Measurements from ENCODE around the gene CYTH1. TPM values are rescaled to one million over a fixed set of nuclear protein-coding genes. Genes with fewer than 3 reads are reported as not detected.

The CYTH1 gene
- polyA plus RNA-seq, 1 of the 3 experiments (the other 2 are of a cell fraction): 23.8 TPM

DNA sequence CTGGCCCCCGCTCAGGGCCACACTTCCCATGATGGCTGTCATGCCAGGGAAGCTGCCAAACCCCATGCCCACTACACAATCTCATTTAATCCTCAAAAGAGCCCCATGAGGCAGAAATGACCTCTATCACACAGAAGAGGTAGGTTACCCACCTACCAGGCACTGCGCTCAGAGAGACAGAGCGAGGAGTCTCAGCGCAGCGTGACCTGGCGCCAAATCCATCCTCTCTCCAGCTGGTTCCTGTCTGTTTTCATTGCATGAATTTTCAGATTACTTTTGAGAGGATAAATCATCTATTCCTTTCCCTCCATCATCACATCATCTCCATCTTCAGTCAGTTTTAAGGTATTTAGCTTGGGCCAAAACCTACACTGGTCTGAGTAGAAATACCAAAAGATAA, 103.4 kb downstream of the CYTH1 start:
- Histone ChIP-seq H4K20me1 (ENCODE audit: insufficient read depth) (no peaks in the 10 kb centered on the region), H3F3A (replicated peaks; ENCODE audit: insufficient read depth) (peaks cover 15% of the 10 kb centered on the region), H3K36me3 (replicated peaks in 1 of 2; ENCODE audit: control insufficient read depth in 1 of 2, insufficient read depth in 2 of 2, low read length in 1 of 2) (peaks cover 23 to 74% of the 10 kb centered on the region in 2 experiments), H3K4me1 (ENCODE audit: control insufficient read depth in 1 of 2, insufficient read depth in 2 of 2, low read depth in 1 of 2, low read length in 1 of 2) (peaks cover 7 to 10% of the 10 kb centered on the region in 2 experiments; a peak in 3 of 4 replicates), H3K9ac (no peak overlapping the region), H3K4me2 (no peak overlapping the region), H3K9me2 (no peaks in the 10 kb centered on the region), H3K4me3 (ENCODE audit: low read depth in 2 of 2, low read length in 1 of 2) (no peak overlapping the region), H3K27ac (ENCODE audit: low read depth in 2 of 2, low read length in 1 of 2) (no peak overlapping the region), H3K27me3 (ENCODE audit: insufficient read depth) (no peaks in the 10 kb centered on the region), H3K79me2 (ENCODE audit: insufficient read depth) (no peaks in the 10 kb centered on the region; the same call in 1 of the 2 replicates), H2AFZ (ENCODE audit: low read depth) (no peak overlapping the region), H3K9me3 (no peaks in the 10 kb centered on the region)
- ChIA-PET POLR2A (no interaction called here), CTCF (interaction anchor here (0.6 to 2.9 kb wide), 5 partner anchors 10 to 183 kb away, joined by 3 to 13 read pairs (median 3); no protein-coding TSS in a partner anchor)
- no peak for TF ChIP-seq ELF1 (IDR thresholded peaks at IDR 0.05)
- no peak for TF ChIP-seq GATA2 (CRISPR knock-in tag; IDR thresholded peaks at IDR 0.05)
- TF ChIP-seq MEF2A (IDR thresholded peaks at IDR 0.05; ENCODE audit: borderline replicate concordance, low read depth): no peak
- TF ChIP-seq JUND (IDR thresholded peaks at IDR 0.05): no peak
- TF ChIP-seq, protein P1, sequence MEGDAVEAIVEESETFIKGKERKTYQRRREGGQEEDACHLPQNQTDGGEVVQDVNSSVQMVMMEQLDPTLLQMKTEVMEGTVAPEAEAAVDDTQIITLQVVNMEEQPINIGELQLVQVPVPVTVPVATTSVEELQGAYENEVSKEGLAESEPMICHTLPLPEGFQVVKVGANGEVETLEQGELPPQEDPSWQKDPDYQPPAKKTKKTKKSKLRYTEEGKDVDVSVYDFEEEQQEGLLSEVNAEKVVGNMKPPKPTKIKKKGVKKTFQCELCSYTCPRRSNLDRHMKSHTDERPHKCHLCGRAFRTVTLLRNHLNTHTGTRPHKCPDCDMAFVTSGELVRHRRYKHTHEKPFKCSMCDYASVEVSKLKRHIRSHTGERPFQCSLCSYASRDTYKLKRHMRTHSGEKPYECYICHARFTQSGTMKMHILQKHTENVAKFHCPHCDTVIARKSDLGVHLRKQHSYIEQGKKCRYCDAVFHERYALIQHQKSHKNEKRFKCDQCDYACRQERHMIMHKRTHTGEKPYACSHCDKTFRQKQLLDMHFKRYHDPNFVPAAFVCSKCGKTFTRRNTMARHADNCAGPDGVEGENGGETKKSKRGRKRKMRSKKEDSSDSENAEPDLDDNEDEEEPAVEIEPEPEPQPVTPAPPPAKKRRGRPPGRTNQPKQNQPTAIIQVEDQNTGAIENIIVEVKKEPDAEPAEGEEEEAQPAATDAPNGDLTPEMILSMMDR (IDR thresholded peaks at IDR 0.05): no peak
- TF ChIP-seq TAF1 (IDR thresholded peaks at IDR 0.05; ENCODE audit: borderline replicate concordance, low read depth, low read length): no peak
- no peak for TF ChIP-seq FOXJ3 (CRISPR knock-in tag; IDR thresholded peaks at IDR 0.05)
- no peak for TF ChIP-seq SMC3 (IDR thresholded peaks at IDR 0.05; ENCODE audit: low read depth, low read length)
- TF ChIP-seq YY1 (IDR thresholded peaks at IDR 0.05; ENCODE audit: low read depth): no peak
- TF ChIP-seq SIN3A (IDR thresholded peaks at IDR 0.05; ENCODE audit: borderline replicate concordance, low read depth, low read length): no peak
- TF ChIP-seq RAD21 (IDR thresholded peaks at IDR 0.05; ENCODE audit: low read length): no peak
- TF ChIP-seq TEAD4 (IDR thresholded peaks at IDR 0.05; ENCODE audit: borderline replicate concordance, insufficient read depth): no peak
- TF ChIP-seq, protein P2, sequence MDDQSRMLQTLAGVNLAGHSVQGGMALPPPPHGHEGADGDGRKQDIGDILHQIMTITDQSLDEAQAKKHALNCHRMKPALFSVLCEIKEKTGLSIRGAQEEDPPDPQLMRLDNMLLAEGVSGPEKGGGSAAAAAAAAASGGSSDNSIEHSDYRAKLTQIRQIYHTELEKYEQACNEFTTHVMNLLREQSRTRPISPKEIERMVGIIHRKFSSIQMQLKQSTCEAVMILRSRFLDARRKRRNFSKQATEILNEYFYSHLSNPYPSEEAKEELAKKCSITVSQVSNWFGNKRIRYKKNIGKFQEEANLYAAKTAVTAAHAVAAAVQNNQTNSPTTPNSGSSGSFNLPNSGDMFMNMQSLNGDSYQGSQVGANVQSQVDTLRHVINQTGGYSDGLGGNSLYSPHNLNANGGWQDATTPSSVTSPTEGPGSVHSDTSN (IDR thresholded peaks at IDR 0.05): no peak
- 98% methylated on average over 5 of the region's 6 CpGs for WGBS (ENCODE audit: low lambda C conversion rate)
- no peak for DNase-seq

DNA sequence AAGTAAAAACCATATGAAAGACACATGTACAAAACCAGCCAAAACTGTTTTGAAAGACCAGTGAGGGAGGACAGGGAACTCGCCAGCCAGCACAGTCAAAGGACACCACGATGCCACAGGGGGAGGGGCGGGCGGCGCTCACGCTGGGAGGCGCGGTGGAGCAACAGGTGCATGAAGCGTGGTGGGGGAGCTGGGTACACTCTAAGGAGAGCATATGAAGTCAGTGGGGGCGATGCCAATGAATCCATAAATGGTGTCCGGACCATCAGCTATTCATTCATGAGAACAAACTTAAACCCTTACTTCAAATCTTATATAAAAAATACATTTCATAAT, 103.9 kb downstream of the CYTH1 start:
- POLR2A ChIA-PET: no interaction called here
- Histone ChIP-seq H3K4me1 (ENCODE audit: control insufficient read depth in 1 of 2, insufficient read depth in 2 of 2, low read depth in 1 of 2, low read length in 1 of 2) (peaks cover 7 to 10% of the 10 kb centered on the region in 2 experiments; a peak in 3 of 4 replicates), H3K9ac (no peak overlapping the region), H3K9me2 (no peaks in the 10 kb centered on the region), H3F3A (replicated peaks; ENCODE audit: insufficient read depth) (peaks cover 18% of the 10 kb centered on the region), H3K27me3 (ENCODE audit: insufficient read depth) (no peaks in the 10 kb centered on the region), H3K27ac (ENCODE audit: low read depth in 2 of 2, low read length in 1 of 2) (no peak overlapping the region), H3K36me3 (replicated peaks in 1 of 2; ENCODE audit: control insufficient read depth in 1 of 2, insufficient read depth in 2 of 2, low read length in 1 of 2) (peaks cover 26 to 76% of the 10 kb centered on the region in 2 experiments), H3K4me3 (ENCODE audit: low read depth in 2 of 2, low read length in 1 of 2) (no peak overlapping the region), H3K79me2 (ENCODE audit: insufficient read depth) (no peaks in the 10 kb centered on the region; the same call in 1 of the 2 replicates), H2AFZ (ENCODE audit: low read depth) (no peak overlapping the region), H4K20me1 (ENCODE audit: insufficient read depth) (no peaks in the 10 kb centered on the region), H3K9me3 (no peaks in the 10 kb centered on the region), H3K4me2 (no peak overlapping the region)
- TF ChIP-seq NFIC (IDR thresholded peaks at IDR 0.05; ENCODE audit: borderline replicate concordance) (no peak), GATA2 (CRISPR knock-in tag; IDR thresholded peaks at IDR 0.05) (no peak), EP300 (IDR thresholded peaks at IDR 0.05; ENCODE audit: borderline replicate concordance in 1 of 2, low read depth in 1 of 2, low read length in 1 of 2) (no peak)
- 96% methylated on average over 11 of the region's 11 CpGs for WGBS (ENCODE audit: low lambda C conversion rate)
- CTCF ChIA-PET: interaction anchor here (0.6 to 2.9 kb wide), 4 partner anchors 10 to 183 kb away, joined by 3 to 13 read pairs (median 6); no protein-coding TSS in a partner anchor
- DNase-seq: no peak
